ENCODE measurements around the gene CASP7. TPM values are rescaled to one million over a fixed set of nuclear protein-coding genes. Genes with fewer than 3 reads are reported as not detected.

The CASP7 gene
- total and polyA plus RNA-seq, 4 donors, result 8.8 to 25.0 (median 11.4) TPM

- WGBS, result 74% methylated on average over 8 of the region's 8 CpGs
- no peak for DNase-seq (ENCODE audit: low spot score)
- H3K36me3 ChIP-seq (ENCODE audit: control insufficient read depth in 4 of 4, insufficient read depth in 3 of 4, low read depth in 1 of 4, low read length in 3 of 4), result peaks cover 0 to 13% (median 5%) of the 10 kb centered on the region in 4 donors
- no peak overlapping the region for H3K9ac ChIP-seq (ENCODE audit: low read depth in 1 of 2, low read length in 2 of 2)
- H3K4me1 ChIP-seq (ENCODE audit: control insufficient read depth in 4 of 4, insufficient read depth in 4 of 4, low read length in 3 of 4), result no peaks in the 10 kb centered on the region
- H3K27ac ChIP-seq (ENCODE audit: low read depth in 1 of 2, low read length in 2 of 2), result no peak overlapping the region
- no peak for TF ChIP-seq FOXA2 (IDR thresholded peaks at IDR 0.05)
- no peak for TF ChIP-seq REST (IDR thresholded peaks at IDR 0.05)
- TF ChIP-seq RAD21 (IDR thresholded peaks at IDR 0.05), result no peak
- no peak for TF ChIP-seq JUND (IDR thresholded peaks at IDR 0.05)
- no peak for TF ChIP-seq TAF1 (conservative IDR thresholded peaks at IDR 0.05)
- TF ChIP-seq FOXA1 (IDR thresholded peaks at IDR 0.05), result no peak
- no peak for TF ChIP-seq YY1 (IDR thresholded peaks at IDR 0.05)
- no peak for TF ChIP-seq CTCF (IDR thresholded peaks at IDR 0.05; ENCODE audit: low read depth, low read length, missing input control)
- no peaks in the 10 kb centered on the region for H3K9me3 ChIP-seq (ENCODE audit: control insufficient read depth in 4 of 4, low read length in 3 of 4)
- no peaks in the 10 kb centered on the region for H3K27me3 ChIP-seq (ENCODE audit: control insufficient read depth in 4 of 4, insufficient read depth in 4 of 4, low read length in 3 of 4)
- no peak overlapping the region for H3K4me3 ChIP-seq (ENCODE audit: low read depth in 1 of 3, low read length in 3 of 3)
Measured at GRCh38 chr10:113712755-113713639, 33.3 kb downstream of the CASP7 start.

- TF ChIP-seq REST (IDR thresholded peaks at IDR 0.05), result no peak
- TF ChIP-seq FOXA2 (IDR thresholded peaks at IDR 0.05), result no peak
- no peak for TF ChIP-seq SP1 (IDR thresholded peaks at IDR 0.05)
- no peak for TF ChIP-seq FOXA1 (IDR thresholded peaks at IDR 0.05)
- TF ChIP-seq TAF1 (conservative IDR thresholded peaks at IDR 0.05), result no peak
- no peak for TF ChIP-seq ATF3 (IDR thresholded peaks at IDR 0.05)
- TF ChIP-seq, protein P1, sequence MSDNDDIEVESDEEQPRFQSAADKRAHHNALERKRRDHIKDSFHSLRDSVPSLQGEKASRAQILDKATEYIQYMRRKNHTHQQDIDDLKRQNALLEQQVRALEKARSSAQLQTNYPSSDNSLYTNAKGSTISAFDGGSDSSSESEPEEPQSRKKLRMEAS (IDR thresholded peaks at IDR 0.05), result no peak
- TF ChIP-seq EGR1 (IDR thresholded peaks at IDR 0.05; ENCODE audit: low read depth in 2 of 2), result no peak
- TF ChIP-seq YY1 (IDR thresholded peaks at IDR 0.05), result no peak
- no peak for TF ChIP-seq ZBTB33 (IDR thresholded peaks at IDR 0.05)
- no peak for TF ChIP-seq CTCF (IDR thresholded peaks at IDR 0.05; ENCODE audit: low read depth, low read length, missing input control)
- no peak for TF ChIP-seq GABPA (IDR thresholded peaks at IDR 0.05 in 1 of 2, conservative IDR thresholded peaks at IDR 0.05 in 1 of 2)
- TF ChIP-seq RAD21 (IDR thresholded peaks at IDR 0.05), result no peak
- H3K9me3 ChIP-seq (ENCODE audit: control insufficient read depth in 4 of 4, low read length in 3 of 4), result no peaks in the 10 kb centered on the region
- peaks cover 0 to 13% (median 5%) of the 10 kb centered on the region in 4 donors for H3K36me3 ChIP-seq (ENCODE audit: control insufficient read depth in 4 of 4, insufficient read depth in 3 of 4, low read depth in 1 of 4, low read length in 3 of 4)
- H3K27me3 ChIP-seq (ENCODE audit: control insufficient read depth in 4 of 4, insufficient read depth in 4 of 4, low read length in 3 of 4), result no peaks in the 10 kb centered on the region
- no peak overlapping the region for H3K27ac ChIP-seq (ENCODE audit: low read depth in 1 of 2, low read length in 2 of 2)
- H3K9ac ChIP-seq (ENCODE audit: low read depth in 1 of 2, low read length in 2 of 2), result no peak overlapping the region
- no peak overlapping the region for H3K4me3 ChIP-seq (ENCODE audit: low read depth in 1 of 3, low read length in 3 of 3)
- WGBS, result 84% methylated on average over 2 of the region's 2 CpGs
- no peaks in the 10 kb centered on the region for H3K4me1 ChIP-seq (ENCODE audit: control insufficient read depth in 4 of 4, insufficient read depth in 4 of 4, low read length in 3 of 4)
- no peak for DNase-seq (ENCODE audit: low spot score)
Measured at GRCh38 chr10:113713640-113713982, 33.9 kb downstream of the CASP7 start.

Data from liver (tissue), 9 donors.